ENCODE data around the gene LYST. TPM values are rescaled to one million over a fixed set of nuclear protein-coding genes. Genes with fewer than 3 reads are reported as not detected.

Gene LYST
- polyA plus RNA-seq, 3 donors = 46.3 to 128 (median 67.9) TPM

GRCh38 chr1:235808223-235808622, 58.5 kb downstream of the LYST start:
- TF ChIP-seq, protein P1, sequence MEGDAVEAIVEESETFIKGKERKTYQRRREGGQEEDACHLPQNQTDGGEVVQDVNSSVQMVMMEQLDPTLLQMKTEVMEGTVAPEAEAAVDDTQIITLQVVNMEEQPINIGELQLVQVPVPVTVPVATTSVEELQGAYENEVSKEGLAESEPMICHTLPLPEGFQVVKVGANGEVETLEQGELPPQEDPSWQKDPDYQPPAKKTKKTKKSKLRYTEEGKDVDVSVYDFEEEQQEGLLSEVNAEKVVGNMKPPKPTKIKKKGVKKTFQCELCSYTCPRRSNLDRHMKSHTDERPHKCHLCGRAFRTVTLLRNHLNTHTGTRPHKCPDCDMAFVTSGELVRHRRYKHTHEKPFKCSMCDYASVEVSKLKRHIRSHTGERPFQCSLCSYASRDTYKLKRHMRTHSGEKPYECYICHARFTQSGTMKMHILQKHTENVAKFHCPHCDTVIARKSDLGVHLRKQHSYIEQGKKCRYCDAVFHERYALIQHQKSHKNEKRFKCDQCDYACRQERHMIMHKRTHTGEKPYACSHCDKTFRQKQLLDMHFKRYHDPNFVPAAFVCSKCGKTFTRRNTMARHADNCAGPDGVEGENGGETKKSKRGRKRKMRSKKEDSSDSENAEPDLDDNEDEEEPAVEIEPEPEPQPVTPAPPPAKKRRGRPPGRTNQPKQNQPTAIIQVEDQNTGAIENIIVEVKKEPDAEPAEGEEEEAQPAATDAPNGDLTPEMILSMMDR (IDR thresholded peaks at IDR 0.05) = no peak
- Histone ChIP-seq H3K9me3 (replicated peaks in 1 of 2; ENCODE audit: control insufficient read depth in 1 of 2, insufficient read depth in 1 of 2, low read length in 2 of 2) (no peaks in the 10 kb centered on the region), H3K36me3 (replicated peaks in 1 of 2; ENCODE audit: control insufficient read depth in 1 of 2, insufficient read depth in 2 of 2, low read length in 2 of 2) (peaks cover 85 to 94% of the 10 kb centered on the region in 2 donors), H3K79me2 (ENCODE audit: insufficient read depth, low read length) (peaks cover 93% of the 10 kb centered on the region), H4K20me1 (ENCODE audit: insufficient read depth, low read length) (peaks cover 98% of the 10 kb centered on the region), H3K4me2 (replicated peaks; ENCODE audit: extremely low read depth, low read length, poor library complexity, severe bottlenecking) (no peak overlapping the region), H3K4me1 (ENCODE audit: control insufficient read depth in 1 of 2, insufficient read depth in 2 of 2, low read length in 2 of 2) (no peaks in the 10 kb centered on the region), H3K9ac (ENCODE audit: insufficient read depth, low read length, poor library complexity, severe bottlenecking) (no peak overlapping the region), H3K4me3 (replicated peaks in 1 of 3; ENCODE audit: low read depth in 2 of 3, low read length in 3 of 3) (no peak overlapping the region), H3K27me3 (ENCODE audit: control insufficient read depth in 2 of 2, insufficient read depth in 2 of 2, low read length in 2 of 2) (no peaks in the 10 kb centered on the region), H2AFZ (ENCODE audit: insufficient read depth, low read depth, low read length, poor library complexity, severe bottlenecking) (no peak overlapping the region), H3K27ac (ENCODE audit: low read depth in 1 of 2, low read length in 2 of 2) (peak overlapping the region in 1 of 2 donors; percentile 44)
- H3K9me3 Mint-ChIP-seq = no peaks in the 10 kb centered on the region
- H3K4me3 Mint-ChIP-seq = no peak overlapping the region
- H3K27me3 Mint-ChIP-seq (ENCODE audit: low read depth in 3 of 3) = no peaks in the 10 kb centered on the region
- H3K27ac Mint-ChIP-seq = peak overlapping the region in 2 of 7 donors; percentile 3 to 77
- H3K4me1 Mint-ChIP-seq = no peaks in the 10 kb centered on the region
- peaks cover 68 to 75% of the 10 kb centered on the region in 2 donors for H3K36me3 Mint-ChIP-seq
- intact Hi-C loops (cut with micrococcal nuclease) = no loop called here
- no peak for DNase-seq
- no CpG with 5 or more reads among the region's 6 CpGs for WGBS (ENCODE audit: insufficient coverage)

DNA sequence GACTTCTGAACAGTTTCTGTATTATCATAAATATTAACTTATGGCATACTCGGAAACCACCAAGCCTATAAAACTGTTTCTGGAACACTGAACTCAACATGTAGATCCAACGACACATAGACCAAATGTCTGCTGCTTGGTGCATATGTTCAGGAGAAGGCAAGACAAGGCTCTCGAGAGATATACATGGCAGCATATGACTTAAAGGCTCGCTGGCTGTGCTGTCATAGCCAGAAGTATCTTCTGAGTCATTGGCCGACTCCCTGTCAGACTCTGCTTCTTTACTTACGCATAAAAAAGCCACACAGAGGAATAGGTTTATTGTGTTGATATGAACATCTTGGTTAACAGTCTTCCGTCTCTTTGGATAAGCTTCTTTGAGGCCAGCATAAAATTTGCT, 60.6 kb downstream of the LYST start:
- Mint-ChIP-seq H3K27me3 (ENCODE audit: low read depth in 3 of 3) (no peaks in the 10 kb centered on the region), H3K9me3 (no peaks in the 10 kb centered on the region), H3K27ac (peak overlapping the region in 3 of 7 donors; percentile 51 to 73 (median 67)), H3K4me3 (no peak overlapping the region), H3K36me3 (peaks cover 70 to 82% of the 10 kb centered on the region in 2 donors), H3K4me1 (no peaks in the 10 kb centered on the region)
- Histone ChIP-seq H2AFZ (ENCODE audit: insufficient read depth, low read depth, low read length, poor library complexity, severe bottlenecking) (no peak overlapping the region), H3K36me3 (replicated peaks in 1 of 2; ENCODE audit: control insufficient read depth in 1 of 2, insufficient read depth in 2 of 2, low read length in 2 of 2) (peaks cover 92 to 94% of the 10 kb centered on the region in 2 donors), H3K79me2 (ENCODE audit: insufficient read depth, low read length) (peaks cover 93% of the 10 kb centered on the region), H3K9ac (ENCODE audit: insufficient read depth, low read length, poor library complexity, severe bottlenecking) (no peak overlapping the region), H4K20me1 (ENCODE audit: insufficient read depth, low read length) (peaks cover 95% of the 10 kb centered on the region), H3K27me3 (ENCODE audit: control insufficient read depth in 2 of 2, insufficient read depth in 2 of 2, low read length in 2 of 2) (no peaks in the 10 kb centered on the region), H3K27ac (ENCODE audit: low read depth in 1 of 2, low read length in 2 of 2) (peak overlapping the region in 1 of 2 donors; percentile 29), H3K4me3 (replicated peaks in 1 of 3; ENCODE audit: low read depth in 2 of 3, low read length in 3 of 3) (no peak overlapping the region), H3K9me3 (replicated peaks in 1 of 2; ENCODE audit: control insufficient read depth in 1 of 2, insufficient read depth in 1 of 2, low read length in 2 of 2) (no peaks in the 10 kb centered on the region), H3K4me1 (ENCODE audit: control insufficient read depth in 1 of 2, insufficient read depth in 2 of 2, low read length in 2 of 2) (no peaks in the 10 kb centered on the region), H3K4me2 (replicated peaks; ENCODE audit: extremely low read depth, low read length, poor library complexity, severe bottlenecking) (no peak overlapping the region)
- TF ChIP-seq, protein P1 (IDR thresholded peaks at IDR 0.05) = no peak
- no peak for DNase-seq
- WGBS (ENCODE audit: insufficient coverage) = 92% methylated on average over 3 of the region's 7 CpGs
- intact Hi-C loops (cut with micrococcal nuclease) = no loop called here

Measured in CD14-positive monocyte (primary cell).